Activated T-helper 1 cell treated with anti-CD3 and anti-CD28 coated beads, Interleukin-12 subunit alpha, Interleukin-12 subunit beta, Interleukin-2, Interleukin-4 antibody, amounts not matched to agents 30 ng/mL and 10 ng/mL and 1 ng/mL, durations not matched to agents 14 hours and 24 hours and 36 hours (primary cell): ENCODE results near the gene LCN6. TPM values are rescaled to one million over a fixed set of nuclear protein-coding genes. Genes with fewer than 3 reads are reported as not detected.
"Not testable (repeated sequence)": the region's sequence is repeated elsewhere in the genome, so short reads cannot be mapped to it uniquely, and the experiment has no call there.

ENCODE experiments used
- DNase-seq: peaks from one replicate; pipeline ENCODE4 v3.0.0; 2021; ENCODE audit warnings: low spot score
- H3K27ac Mint-ChIP-seq: one replicate; pipeline ENCODE4 v1.8.0; 2021; ENCODE audit warnings: mild to moderate bottlenecking, mixed read lengths
- H3K27me3 Mint-ChIP-seq: one replicate; pipeline ENCODE4 v1.8.0; 2022; ENCODE audit warnings: mild to moderate bottlenecking, moderate library complexity, mixed read lengths; ENCODE audit not compliant: insufficient read depth
- H3K36me3 Mint-ChIP-seq: one replicate; pipeline ENCODE4 v1.8.0; 2021; ENCODE audit warnings: low read depth, mixed read lengths
- H3K4me1 Mint-ChIP-seq: one replicate; pipeline ENCODE4 v1.8.0; 2021; ENCODE audit warnings: low read depth, mixed read lengths
- H3K4me3 Mint-ChIP-seq: one replicate; pipeline ENCODE4 v1.8.0; 2021; ENCODE audit warnings: mild to moderate bottlenecking, moderate library complexity, mixed read lengths
- H3K9me3 Mint-ChIP-seq: one replicate; pipeline ENCODE4 v1.8.0; 2021; ENCODE audit warnings: mixed read lengths
- intact Hi-C: fragments of 100-400 bp; cut with micrococcal nuclease; formaldehyde crosslinking; loops from one replicate; pipeline ENCODE4 v1.15.1; 2024
- total RNA-seq: library from RNA; stranded (reverse); gene quantifications from 2 replicates; pipeline ENCODE4 v1.2.3, GENCODE V29; 2022

LCN6 gene
- total RNA-seq, 1 donor from 2014 or later = not detected

GRCh38 chr9:136774416-136775045, 26.2 kb upstream of the LCN6 start:
- Mint-ChIP-seq H3K27ac (no peak overlapping the region), H3K4me1 (peaks cover 5% of the 10 kb centered on the region), H3K9me3 (peaks cover 10% of the 10 kb centered on the region), H3K4me3 (no peak overlapping the region), H3K36me3 (no peaks in the 10 kb centered on the region), H3K27me3 (peaks cover 15% of the 10 kb centered on the region)
- intact Hi-C loops = no loop called here
- no peak for DNase-seq

- H3K4me1 Mint-ChIP-seq = peaks cover 5% of the 10 kb centered on the region
- peaks cover 10% of the 10 kb centered on the region for H3K9me3 Mint-ChIP-seq
- H3K4me3 Mint-ChIP-seq = no peak overlapping the region
- no peak overlapping the region for H3K27ac Mint-ChIP-seq
- intact Hi-C loops = no loop called here
- no peak for DNase-seq
- peaks cover 6% of the 10 kb centered on the region for H3K27me3 Mint-ChIP-seq
- H3K36me3 Mint-ChIP-seq = no peaks in the 10 kb centered on the region
Measured at GRCh38 chr9:136773386-136774044, 25.2 kb upstream of the LCN6 start.

GRCh38 chr9:136771907-136772415, 23.6 kb upstream of the LCN6 start:
- H3K4me3 Mint-ChIP-seq = no peak overlapping the region
- H3K27ac Mint-ChIP-seq = no peak overlapping the region
- H3K4me1 Mint-ChIP-seq = peaks cover 5% of the 10 kb centered on the region
- H3K27me3 Mint-ChIP-seq = peaks cover 8% of the 10 kb centered on the region
- intact Hi-C loops = no loop called here
- DNase-seq = no peak
- no peaks in the 10 kb centered on the region for H3K36me3 Mint-ChIP-seq
- H3K9me3 Mint-ChIP-seq = peaks cover 10% of the 10 kb centered on the region

GRCh38 chr9:136769710-136770191, 21.4 kb upstream of the LCN6 start:
- H3K27ac Mint-ChIP-seq = no peak overlapping the region
- intact Hi-C loops = no loop called here
- peaks cover 10% of the 10 kb centered on the region for H3K9me3 Mint-ChIP-seq
- no peak overlapping the region for H3K4me3 Mint-ChIP-seq
- no peak for DNase-seq
- H3K27me3 Mint-ChIP-seq = peaks cover 8% of the 10 kb centered on the region
- peaks cover 5% of the 10 kb centered on the region for H3K4me1 Mint-ChIP-seq
- H3K36me3 Mint-ChIP-seq = no peaks in the 10 kb centered on the region

GRCh38 chr9:136766410-136767120, 18.2 kb upstream of the LCN6 start:
- peak overlapping the region; percentile 13 for H3K4me3 Mint-ChIP-seq
- H3K4me1 Mint-ChIP-seq, H3K9me3 Mint-ChIP-seq, H3K36me3 Mint-ChIP-seq, H3K27me3 Mint-ChIP-seq, DNase-seq: not testable (repeated sequence)
- intact Hi-C loops = loop anchor here (1.0 kb wide), 1 partner anchor 21 kb away; no protein-coding TSS in a partner anchor
- H3K27ac Mint-ChIP-seq = peak overlapping the region; percentile 10

GRCh38 chr9:136765745-136766409, 17.6 kb upstream of the LCN6 start:
- not testable (repeated sequence) for H3K4me1 Mint-ChIP-seq, H3K27me3 Mint-ChIP-seq, DNase-seq, H3K27ac Mint-ChIP-seq, H3K9me3 Mint-ChIP-seq, H3K4me3 Mint-ChIP-seq, H3K36me3 Mint-ChIP-seq
- intact Hi-C loops = loop anchor here (1.0 kb wide), 1 partner anchor 21 kb away; no protein-coding TSS in a partner anchor

GRCh38 chr9:136765041-136765440, 16.7 kb upstream of the LCN6 start:
- intact Hi-C loops = no loop called here
- no peaks in the 10 kb centered on the region for H3K36me3 Mint-ChIP-seq
- no peak overlapping the region for H3K4me3 Mint-ChIP-seq
- no peak for DNase-seq
- no peak overlapping the region for H3K27ac Mint-ChIP-seq
- no peaks in the 10 kb centered on the region for H3K9me3 Mint-ChIP-seq
- no peaks in the 10 kb centered on the region for H3K4me1 Mint-ChIP-seq
- H3K27me3 Mint-ChIP-seq = peaks cover 6% of the 10 kb centered on the region

GRCh38 chr9:136764301-136764891, 16.1 kb upstream of the LCN6 start, which contains the start of gene LCN15:
LCN15 (minus strand) TSS chr9:136764518; CDS start chr9:136764488, 30 bp downstream.
- no peak within 1 kb of the TSS for H3K27ac Mint-ChIP-seq
- intact Hi-C loops = no loop called here
- no peak for DNase-seq
- H3K36me3 Mint-ChIP-seq = no peaks in the 10 kb centered on the region
- H3K27me3 Mint-ChIP-seq = peaks cover 6% of the 10 kb centered on the region
- H3K4me3 Mint-ChIP-seq = no peak within 1 kb of the TSS
- H3K4me1 Mint-ChIP-seq = no peaks in the 10 kb centered on the region
- no peaks in the 10 kb centered on the region for H3K9me3 Mint-ChIP-seq

- H3K27me3 Mint-ChIP-seq = peaks cover 6% of the 10 kb centered on the region
- intact Hi-C loops = no loop called here
- no peak overlapping the region for H3K4me3 Mint-ChIP-seq
- no peak overlapping the region for H3K27ac Mint-ChIP-seq
- no peaks in the 10 kb centered on the region for H3K36me3 Mint-ChIP-seq
- no peaks in the 10 kb centered on the region for H3K4me1 Mint-ChIP-seq
- DNase-seq = no peak
- no peaks in the 10 kb centered on the region for H3K9me3 Mint-ChIP-seq
Measured at GRCh38 chr9:136763649-136764035, 15.3 kb upstream of the LCN6 start.

GRCh38 chr9:136762915-136763648, 14.8 kb upstream of the LCN6 start:
- Mint-ChIP-seq H3K36me3 (no peaks in the 10 kb centered on the region), H3K27me3 (peaks cover 6% of the 10 kb centered on the region), H3K9me3 (no peaks in the 10 kb centered on the region), H3K4me1 (no peaks in the 10 kb centered on the region), H3K4me3 (no peak overlapping the region), H3K27ac (no peak overlapping the region)
- intact Hi-C loops = no loop called here
- DNase-seq = no peak

GRCh38 chr9:136762221-136762691, 13.9 kb upstream of the LCN6 start:
- intact Hi-C loops = no loop called here
- Mint-ChIP-seq H3K9me3 (no peaks in the 10 kb centered on the region), H3K36me3 (no peaks in the 10 kb centered on the region), H3K27ac (no peak overlapping the region), H3K4me1 (no peaks in the 10 kb centered on the region), H3K27me3 (peaks cover 2% of the 10 kb centered on the region), H3K4me3 (no peak overlapping the region)
- DNase-seq = no peak

GRCh38 chr9:136761545-136761981, 13.2 kb upstream of the LCN6 start:
- no peak overlapping the region for H3K4me3 Mint-ChIP-seq
- H3K9me3 Mint-ChIP-seq = no peaks in the 10 kb centered on the region
- no peaks in the 10 kb centered on the region for H3K27me3 Mint-ChIP-seq

More at GRCh38 chr9:136761545-136761981, 13.2 kb upstream of the LCN6 start:
- Mint-ChIP-seq H3K27ac (no peak overlapping the region), H3K36me3 (no peaks in the 10 kb centered on the region), H3K4me1 (no peaks in the 10 kb centered on the region)
- intact Hi-C loops = no loop called here
- no peak for DNase-seq
